Measurements from ENCODE around the gene KHSRP. TPM values are rescaled to one million over a fixed set of nuclear protein-coding genes. Genes with fewer than 3 reads are reported as not detected.
A peak's percentile ranks its signal among the peaks of the same experiment; 100 is the strongest.

Gene KHSRP
- total and polyA plus RNA-seq, 2 donors (not counting 1 experiment from before 2014, with no cell fraction given) = 79.6 to 205 TPM

- no peaks in the 10 kb centered on the region for H3K36me3 ChIP-seq (replicated peaks in 1 of 2; ENCODE audit: control extremely low read depth in 1 of 2, control insufficient read depth in 1 of 2, extremely low read depth in 1 of 2, insufficient read depth in 2 of 2, low read length in 1 of 2)
- H3K27me3 ChIP-seq (replicated peaks in 1 of 4; ENCODE audit: control extremely low read depth in 1 of 4, control insufficient read depth in 3 of 4, insufficient read depth in 4 of 4, low read length in 3 of 4) = peaks cover 0 to 15% (median 6%) of the 10 kb centered on the region in 4 experiments
- Mint-ChIP-seq H3K27me3 (no peaks in the 10 kb centered on the region), H3K27ac (peak overlapping the region; percentile 78), H3K4me1 (peaks cover 32% of the 10 kb centered on the region), H3K9me3 (ENCODE audit: insufficient read depth) (no peaks in the 10 kb centered on the region), H3K4me3 (peak overlapping the region; percentile 91)
- peak; percentile 84 for ATAC-seq (ENCODE audit: low read depth)
- TF ChIP-seq EZH2 (IDR thresholded peaks at IDR 0.05; ENCODE audit: borderline replicate concordance, insufficient read depth, low read depth, low read length, poor library complexity, severe bottlenecking) = no peak
- TF ChIP-seq, protein P1, sequence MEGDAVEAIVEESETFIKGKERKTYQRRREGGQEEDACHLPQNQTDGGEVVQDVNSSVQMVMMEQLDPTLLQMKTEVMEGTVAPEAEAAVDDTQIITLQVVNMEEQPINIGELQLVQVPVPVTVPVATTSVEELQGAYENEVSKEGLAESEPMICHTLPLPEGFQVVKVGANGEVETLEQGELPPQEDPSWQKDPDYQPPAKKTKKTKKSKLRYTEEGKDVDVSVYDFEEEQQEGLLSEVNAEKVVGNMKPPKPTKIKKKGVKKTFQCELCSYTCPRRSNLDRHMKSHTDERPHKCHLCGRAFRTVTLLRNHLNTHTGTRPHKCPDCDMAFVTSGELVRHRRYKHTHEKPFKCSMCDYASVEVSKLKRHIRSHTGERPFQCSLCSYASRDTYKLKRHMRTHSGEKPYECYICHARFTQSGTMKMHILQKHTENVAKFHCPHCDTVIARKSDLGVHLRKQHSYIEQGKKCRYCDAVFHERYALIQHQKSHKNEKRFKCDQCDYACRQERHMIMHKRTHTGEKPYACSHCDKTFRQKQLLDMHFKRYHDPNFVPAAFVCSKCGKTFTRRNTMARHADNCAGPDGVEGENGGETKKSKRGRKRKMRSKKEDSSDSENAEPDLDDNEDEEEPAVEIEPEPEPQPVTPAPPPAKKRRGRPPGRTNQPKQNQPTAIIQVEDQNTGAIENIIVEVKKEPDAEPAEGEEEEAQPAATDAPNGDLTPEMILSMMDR (IDR thresholded peaks at IDR 0.05) = peak; percentile 78
- H3K4me3 ChIP-seq (ENCODE audit: control extremely low read depth in 1 of 5, extremely low read depth in 1 of 5, insufficient read depth in 1 of 5, low read depth in 2 of 5, low read length in 4 of 5) = peak overlapping the region; percentile 60 to 93 (median 78)
- H3K4me2 ChIP-seq (replicated peaks; ENCODE audit: low read depth, low read length, poor library complexity, severe bottlenecking) = peak overlapping the region; percentile 85
- ChIA-PET POLR2A (interaction anchor here (0.7 to 1.4 kb wide), 5 partner anchors 21 to 556 kb away, joined by 3 to 6 read pairs (median 5); partner anchors contain the start of genes DENND1C and KHSRP), CTCF (interaction anchor here (0.9 to 1.1 kb wide), 3 partner anchors 21 to 293 kb away, joined by 3 to 4 read pairs (median 3); partner anchors contain the start of genes DENND1C and KHSRP)
- H3K4me1 ChIP-seq (ENCODE audit: control insufficient read depth in 2 of 2, insufficient read depth in 2 of 2, low read length in 2 of 2) = peaks cover 11 to 34% of the 10 kb centered on the region in 2 donors
- no peaks in the 10 kb centered on the region for H3K79me2 ChIP-seq (ENCODE audit: control insufficient read depth, insufficient read depth, low read length)
- no peaks in the 10 kb centered on the region for H4K20me1 ChIP-seq (ENCODE audit: control insufficient read depth, insufficient read depth, low read length, poor library complexity, severe bottlenecking)
- H2AFZ ChIP-seq (ENCODE audit: insufficient read depth, low read depth, low read length, poor library complexity, severe bottlenecking) = peak overlapping the region; percentile 96
- peak overlapping the region; percentile 90 for H3K9ac ChIP-seq (ENCODE audit: low read length)
- peak overlapping the region; percentile 76 to 86 for H3K27ac ChIP-seq (ENCODE audit: low read length in 2 of 2)
- DNase-seq = peak; percentile 99
- under 1% methylated on average over 53 of the region's 57 CpGs for WGBS (ENCODE audit: insufficient coverage)
- intact Hi-C loops (cut with micrococcal nuclease) = loop anchor here (1.0 to 2.0 kb wide), 10 partner anchors 35 to 555 kb away; partner anchors contain the start of genes CLPP, GPR108, GTF2F1 and VMAC
- peaks cover 0 to 19% (median 0%) of the 10 kb centered on the region in 3 donors for H3K9me3 ChIP-seq (ENCODE audit: control extremely low read depth in 1 of 3, control insufficient read depth in 2 of 3, insufficient read depth in 1 of 3, low read length in 2 of 3)
Observed at GRCh38 chr19:6460099-6460884, 35.7 kb upstream of the KHSRP start.
